COR-L47 (cell line): Measurements from ENCODE around the gene TMEM236.

Experiments used
- DNase-seq: peaks from one replicate; lab custom pipeline; 2025; lab: John Stamatoyannopoulos, UW

Gene TMEM236

DNA sequence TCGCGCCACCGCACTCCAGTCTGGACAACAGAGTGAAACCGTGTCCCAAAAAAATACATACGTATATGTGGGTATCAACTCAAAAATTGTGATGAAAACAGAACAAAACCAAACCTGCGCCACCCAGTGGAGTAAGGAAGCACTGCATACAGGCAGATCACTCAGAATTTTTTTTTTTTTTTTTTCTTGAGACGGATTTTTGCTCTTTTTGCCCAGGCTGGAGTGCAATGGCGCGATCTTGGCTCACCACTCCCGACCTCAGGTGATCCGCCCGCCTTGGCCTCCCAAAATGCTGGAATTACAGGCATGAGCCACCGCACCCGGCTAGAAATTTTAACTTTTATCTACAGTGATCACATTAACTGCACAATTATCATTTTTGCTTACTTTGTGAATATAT lies 9.1 kb upstream of the TMEM236 start:
- DNase-seq = no peak

DNA sequence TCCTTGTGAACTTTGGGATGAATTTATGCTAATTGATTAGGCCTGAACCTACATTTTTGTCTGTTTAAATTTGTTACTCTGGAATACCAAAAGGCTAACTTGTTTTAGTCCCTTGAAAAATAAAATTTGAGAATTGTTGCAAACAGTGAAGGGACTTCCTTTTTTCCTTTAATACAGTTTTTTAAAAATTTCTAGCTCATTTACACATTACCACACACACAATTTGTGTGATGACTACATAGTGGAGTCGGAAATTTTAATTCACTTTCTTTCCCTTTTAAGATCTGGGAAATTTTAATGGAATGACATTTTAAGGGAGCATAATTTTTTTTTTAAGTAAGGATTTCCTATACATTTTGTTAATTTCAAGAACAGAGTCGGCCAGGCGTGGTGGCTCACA lies 8.6 kb upstream of the TMEM236 start:
- no peak for DNase-seq

DNA sequence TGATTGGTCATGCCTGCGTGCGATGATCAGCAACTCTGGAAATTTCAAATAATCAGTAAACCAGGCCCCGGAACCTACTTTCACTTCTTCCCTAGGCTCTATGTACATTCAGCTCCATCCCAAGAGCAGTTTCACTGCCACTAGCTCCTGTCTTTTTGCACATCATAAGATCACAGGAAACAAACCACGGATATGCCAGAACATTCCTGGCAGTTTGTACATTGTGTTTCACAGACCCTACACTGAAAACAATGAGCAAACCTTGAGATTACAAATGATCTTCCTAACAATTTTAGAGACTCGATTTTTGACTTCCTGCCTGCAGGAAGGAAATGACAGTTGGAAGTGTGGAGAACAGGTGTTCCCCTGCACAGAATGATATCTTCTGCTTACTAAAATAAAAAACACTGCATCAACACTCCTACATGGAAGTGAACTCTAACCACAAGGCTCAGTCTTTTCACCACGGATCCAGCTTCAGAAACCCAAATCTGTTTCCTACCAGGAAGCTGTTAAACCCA lies 7.6 kb upstream of the TMEM236 start:
- no peak for DNase-seq

DNA sequence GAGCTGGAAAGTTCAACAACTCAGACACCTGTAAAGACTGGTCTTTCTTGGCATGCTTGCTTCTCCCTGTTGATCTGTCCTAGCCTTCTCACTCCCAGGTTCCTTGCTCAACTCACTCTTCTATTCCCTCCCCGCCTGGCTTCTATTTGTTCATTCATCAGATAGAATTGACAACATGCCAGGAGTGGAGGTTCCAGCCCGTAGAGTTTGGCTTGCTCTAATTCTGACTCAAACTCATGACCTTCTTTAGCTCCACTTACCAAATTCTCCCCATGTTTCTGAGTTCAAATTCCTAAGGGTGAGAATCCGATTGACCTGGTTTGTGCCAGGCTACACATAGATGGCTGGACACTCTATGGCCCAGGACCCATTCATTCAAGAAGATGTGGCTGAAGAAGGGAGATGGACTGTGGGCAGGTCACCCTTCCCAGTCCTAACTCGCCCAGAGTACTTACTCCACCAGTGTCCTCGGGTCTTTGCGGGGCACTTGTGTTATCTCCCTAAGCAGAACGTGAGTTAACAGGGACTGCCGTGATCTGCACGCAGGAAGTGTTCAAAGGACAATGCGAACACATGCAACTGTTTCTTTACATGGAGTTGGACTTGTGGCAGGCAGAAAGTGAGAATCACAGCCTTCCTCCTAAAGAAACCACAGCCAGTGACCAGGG lies 4.0 kb upstream of the TMEM236 start:
- DNase-seq = no peak

DNA sequence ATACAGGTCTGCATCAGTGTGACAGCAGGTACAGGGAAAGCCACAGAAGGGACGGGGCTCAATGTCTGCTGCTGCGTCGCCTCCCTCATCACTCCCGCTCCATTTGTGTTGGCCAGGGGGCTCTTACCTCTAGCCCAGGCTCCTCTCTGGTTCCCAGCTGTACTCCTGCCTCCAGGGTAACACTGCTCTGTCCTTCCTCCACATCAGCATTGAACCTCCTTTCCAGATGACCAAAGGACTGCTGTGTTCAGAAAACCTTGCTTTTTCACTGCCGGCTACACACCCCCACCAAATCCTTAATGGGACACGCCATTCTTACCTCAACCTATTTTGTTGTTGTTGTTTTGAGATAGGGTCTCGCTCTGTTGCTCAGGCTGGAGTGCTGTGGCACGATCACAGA lies 2.1 kb upstream of the TMEM236 start:
- DNase-seq = no peak

DNA sequence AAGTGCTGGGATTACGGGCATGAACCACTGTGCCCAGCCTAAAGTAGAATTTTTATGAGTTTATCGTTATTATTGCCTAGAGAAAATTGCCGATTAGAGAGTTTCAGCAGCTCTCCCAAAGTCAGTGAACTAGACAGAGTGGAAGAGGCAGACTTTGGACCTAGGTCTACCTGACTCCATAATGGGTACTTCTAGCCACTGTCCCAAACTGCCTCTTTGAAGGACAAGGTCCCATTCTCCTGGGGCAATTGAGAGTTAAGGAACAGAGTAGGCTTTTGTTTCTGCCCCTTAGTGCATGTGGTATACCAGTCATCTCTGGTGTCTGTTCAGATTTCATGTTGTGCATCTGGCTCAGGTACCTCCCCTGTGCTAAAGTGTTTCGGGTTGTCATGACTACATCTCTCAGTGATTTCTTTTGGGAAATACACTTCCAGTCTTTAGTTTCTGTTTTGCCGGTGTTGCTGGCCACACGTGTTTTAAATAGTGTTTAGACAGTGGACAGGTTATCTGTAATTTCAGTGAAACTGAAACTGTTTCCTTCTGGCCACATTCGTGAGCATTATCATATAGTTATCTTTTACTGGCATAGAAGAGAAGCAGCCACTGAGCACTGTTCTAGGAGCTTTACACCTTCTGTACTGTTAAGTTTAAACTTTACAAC lies 4.7 kb downstream of the TMEM236 start:
- no peak for DNase-seq

DNA sequence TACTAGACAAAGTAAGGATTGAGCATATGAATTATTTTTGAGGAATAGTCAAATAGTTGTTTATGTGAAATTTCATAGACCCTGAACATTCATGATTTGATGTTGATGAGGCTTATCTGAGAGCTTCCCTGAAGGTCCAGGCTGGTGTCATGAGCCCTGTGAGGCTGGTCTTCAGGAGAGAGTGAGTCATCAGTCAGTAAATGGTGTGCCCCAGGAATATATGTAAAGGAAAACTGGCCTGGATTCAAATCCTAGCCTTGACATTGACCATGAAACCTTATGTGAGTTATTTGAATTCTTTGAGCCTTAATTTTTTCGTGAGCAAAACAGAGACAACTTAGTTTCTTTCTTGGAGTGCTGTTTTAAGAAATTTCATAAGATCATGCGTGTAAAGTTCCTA lies 6.2 kb downstream of the TMEM236 start:
- no peak for DNase-seq

DNA sequence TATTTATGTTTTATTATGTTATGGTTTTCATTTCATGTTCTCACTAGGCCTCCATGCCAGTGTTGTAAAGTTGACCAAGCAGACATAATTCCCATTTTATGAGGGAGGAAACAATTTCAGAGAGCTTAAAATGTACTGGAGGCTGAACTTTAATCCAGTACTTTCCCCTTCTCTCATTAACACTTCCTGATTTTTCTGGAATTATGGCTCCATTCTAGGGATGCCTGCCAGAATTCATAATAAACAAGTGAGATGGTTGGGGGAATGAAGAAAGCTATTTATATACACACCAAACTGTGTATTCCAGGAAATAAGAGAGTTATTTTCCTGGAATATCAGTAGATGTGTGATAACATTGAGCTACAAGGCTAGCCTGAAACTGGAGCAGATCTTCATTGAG lies 6.9 kb downstream of the TMEM236 start:
- no peak for DNase-seq

DNA sequence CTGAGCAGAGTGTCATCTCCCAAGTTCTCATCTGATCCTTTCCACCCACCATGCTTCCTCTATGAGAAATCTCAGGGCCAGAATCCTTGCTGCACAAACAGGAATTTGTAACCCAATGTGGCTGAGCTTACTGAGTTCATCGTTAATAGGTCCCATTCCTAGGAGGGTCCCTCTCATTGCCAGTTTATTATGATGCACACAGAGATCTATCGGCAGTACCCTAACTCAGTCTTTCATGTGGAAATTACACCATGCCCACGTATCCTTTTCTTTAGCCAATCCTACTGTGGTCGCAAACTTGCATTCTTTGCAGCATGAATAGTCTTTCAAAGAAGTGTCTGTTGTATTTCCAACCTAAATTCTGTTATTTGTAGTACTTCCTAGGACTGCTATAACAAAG lies 12.1 kb downstream of the TMEM236 start:
- DNase-seq = no peak

DNA sequence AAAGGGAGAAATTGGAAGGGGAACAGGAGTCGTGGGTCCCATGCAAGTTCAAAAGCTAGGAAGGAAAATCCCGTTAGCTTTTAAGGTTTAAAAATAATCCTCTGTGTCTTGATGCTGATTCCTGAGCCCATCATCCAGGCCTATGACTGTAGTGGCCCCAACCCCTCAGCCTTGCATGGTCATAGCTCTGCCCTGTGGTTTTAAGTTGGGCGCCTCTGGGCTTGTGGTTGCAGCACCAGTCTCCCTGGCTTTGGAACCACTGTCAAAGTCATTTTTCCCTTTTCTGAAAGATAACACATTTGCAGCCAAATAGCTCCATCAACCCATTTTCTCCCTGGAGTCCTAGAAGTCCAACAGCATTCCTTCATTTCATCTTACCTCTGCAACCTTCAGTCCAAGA lies 13.6 kb downstream of the TMEM236 start:
- no peak for DNase-seq

DNA sequence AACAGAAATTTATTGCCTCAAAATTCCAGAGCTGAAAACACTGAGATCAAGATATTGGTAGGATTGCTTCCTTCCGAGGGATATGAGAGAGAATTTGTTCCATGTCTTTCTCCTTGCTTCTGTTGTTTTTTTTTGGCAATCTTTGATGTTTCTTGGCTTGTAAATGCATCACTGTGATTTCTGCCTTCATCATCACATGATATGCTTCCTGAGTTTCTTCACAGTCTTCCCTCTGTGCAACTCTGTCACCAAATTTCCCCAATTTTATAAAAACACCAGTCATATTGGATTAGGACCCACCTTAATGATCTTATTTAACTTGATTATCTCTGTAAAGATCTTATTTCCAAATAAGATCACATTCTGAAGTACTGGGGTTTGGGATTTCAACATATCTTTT lies 14.7 kb downstream of the TMEM236 start:
- no peak for DNase-seq

DNA sequence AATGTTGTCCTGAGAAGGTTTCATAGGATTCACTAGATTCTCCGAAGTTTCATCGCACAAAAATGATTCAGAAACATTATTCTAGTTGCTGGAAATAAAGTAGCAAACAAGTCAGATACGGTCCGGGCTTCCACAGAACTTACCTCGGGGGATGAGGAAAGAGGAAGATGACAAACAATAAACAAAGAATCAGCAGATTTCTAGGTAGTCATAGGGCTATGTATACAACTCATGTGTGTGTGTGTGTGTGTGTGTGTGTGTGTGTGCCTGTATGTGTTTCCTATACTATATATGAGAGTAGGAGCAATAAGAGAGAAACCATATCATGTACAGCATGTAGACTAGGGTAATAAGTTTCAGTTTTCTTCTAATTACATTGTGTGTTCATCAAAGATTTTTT lies 16.5 kb downstream of the TMEM236 start:
- no peak for DNase-seq

DNA sequence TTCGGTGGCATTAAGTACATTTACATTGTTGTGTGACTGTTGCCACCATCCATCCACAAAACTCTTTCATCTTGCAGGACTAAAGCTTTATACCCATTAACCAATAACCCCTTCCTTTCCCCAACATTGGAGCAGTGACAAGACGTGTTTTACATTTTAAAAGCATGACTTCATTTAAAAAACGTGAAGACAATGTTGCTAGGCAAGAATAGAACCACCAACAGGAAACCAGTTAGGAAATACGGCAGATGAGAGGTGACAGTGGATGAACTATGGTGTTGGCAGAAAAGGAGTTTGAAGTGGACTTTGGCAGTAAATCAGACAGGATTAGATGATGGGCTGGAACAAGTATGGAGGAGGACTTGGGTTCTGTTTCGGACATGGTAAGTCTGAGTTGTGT lies 17.0 kb downstream of the TMEM236 start:
- DNase-seq = no peak

DNA sequence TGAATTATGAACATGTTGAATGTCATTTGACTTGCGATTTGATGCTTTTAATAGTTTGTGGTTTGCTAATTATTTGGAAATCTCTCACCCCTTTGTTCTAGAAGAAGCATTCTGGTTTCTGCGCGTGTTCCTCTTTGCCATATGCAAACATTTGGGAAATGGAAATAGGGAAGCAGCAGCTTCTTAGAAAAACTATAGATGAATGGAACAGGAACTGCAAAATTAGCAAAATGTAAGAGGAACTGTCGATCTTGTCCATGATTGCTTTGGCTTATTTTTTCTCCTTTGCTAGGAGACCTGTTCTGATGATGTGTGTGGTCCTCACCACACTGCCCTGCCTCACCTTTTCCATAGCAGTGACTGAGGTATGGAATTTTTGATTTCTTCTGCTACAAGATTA lies 19.0 kb downstream of the TMEM236 start:
- no peak for DNase-seq

DNA sequence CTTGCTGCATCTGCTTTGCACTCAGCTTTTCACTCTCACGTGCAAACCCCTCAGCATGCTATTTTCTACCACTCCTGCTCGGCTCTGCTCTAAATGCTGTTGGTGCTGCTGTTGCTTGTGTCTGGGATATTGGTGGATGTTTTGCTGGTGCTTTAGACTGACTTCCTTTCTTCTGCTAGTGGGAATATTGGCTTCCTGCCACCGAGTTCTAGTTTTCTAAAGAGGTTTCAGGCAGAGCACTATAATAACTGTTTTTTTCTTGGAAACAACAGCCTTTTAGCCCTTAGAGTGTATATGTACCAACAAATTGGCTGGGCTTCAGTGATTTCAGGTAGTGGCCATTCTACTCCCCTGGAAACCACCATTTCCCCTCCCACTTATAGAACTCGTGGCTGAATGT lies 27.8 kb downstream of the TMEM236 start:
- no peak for DNase-seq

DNA sequence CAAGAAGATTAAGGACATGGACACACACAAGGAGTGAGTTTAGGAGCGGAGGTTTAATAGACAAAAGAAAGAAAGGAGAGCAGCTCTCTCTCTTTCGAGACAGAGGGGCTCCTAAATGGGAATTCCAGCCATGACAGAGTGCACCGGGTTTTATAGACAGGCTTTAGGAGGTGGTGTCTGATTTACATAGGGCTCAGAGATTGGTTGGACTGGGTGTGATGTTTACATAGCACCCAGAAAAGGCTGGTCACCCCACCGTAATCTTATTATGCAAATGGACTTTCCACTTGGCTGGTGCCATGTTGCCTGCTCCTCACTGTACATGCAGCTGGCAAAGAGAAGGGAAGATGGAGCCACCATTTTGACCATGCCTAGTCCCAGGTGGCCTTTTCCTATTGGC lies 28.7 kb downstream of the TMEM236 start:
- DNase-seq = no peak

DNA sequence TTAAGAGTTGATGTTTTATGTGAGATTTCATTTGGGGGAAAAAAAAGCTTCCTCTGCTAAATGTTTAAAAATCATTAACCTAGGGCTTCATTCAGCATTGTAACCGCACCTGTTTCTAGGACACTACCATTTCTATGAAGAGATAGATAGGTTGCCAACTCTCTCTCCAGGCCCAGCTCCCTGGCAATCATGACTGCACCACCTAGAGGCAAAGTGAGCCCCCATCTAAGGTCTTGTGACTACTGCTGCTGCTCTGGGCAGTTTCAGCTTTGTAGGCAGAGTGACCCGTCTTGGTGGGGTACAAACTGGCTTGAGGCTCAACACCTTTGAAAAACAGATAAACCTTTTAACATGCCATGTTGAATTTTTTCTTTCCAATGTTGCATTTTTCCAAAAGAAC lies 29.9 kb downstream of the TMEM236 start:
- DNase-seq = no peak

DNA sequence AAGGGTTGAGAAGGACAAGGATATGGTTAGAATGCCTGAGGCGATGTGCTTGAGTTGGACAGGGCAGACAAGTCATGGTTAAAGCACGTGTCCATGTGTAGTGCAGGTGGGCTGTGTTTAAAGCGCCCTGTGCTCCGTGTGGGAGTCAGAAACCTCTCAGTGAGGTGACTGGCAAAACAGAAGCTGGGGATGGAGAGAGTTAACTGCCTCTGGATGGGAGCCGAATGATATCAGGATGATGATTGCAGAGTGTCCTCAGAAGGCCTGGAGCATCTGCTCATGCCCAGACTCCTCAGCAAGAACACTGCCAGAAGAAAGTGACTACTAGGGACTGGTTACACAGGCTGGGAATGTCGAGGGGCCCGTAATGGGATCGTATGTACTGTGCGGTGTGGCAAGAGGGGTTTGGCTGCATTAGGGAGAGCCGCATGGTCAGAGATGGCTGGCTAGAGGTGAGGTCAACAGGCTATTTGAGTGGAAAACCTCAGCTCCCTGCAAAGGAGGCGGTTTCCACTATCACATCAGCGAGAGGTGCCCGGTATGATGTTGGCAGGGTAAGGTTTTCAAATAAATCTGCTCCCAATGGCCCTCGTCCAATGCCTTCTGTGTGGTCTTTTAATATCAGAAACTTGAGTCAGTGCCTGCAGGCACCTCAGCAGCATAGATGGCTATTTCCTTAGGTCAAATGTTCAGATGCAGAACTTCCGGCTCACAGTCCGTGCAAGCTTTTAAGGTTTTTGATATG lies 31.1 kb downstream of the TMEM236 start:
- no peak for DNase-seq

DNA sequence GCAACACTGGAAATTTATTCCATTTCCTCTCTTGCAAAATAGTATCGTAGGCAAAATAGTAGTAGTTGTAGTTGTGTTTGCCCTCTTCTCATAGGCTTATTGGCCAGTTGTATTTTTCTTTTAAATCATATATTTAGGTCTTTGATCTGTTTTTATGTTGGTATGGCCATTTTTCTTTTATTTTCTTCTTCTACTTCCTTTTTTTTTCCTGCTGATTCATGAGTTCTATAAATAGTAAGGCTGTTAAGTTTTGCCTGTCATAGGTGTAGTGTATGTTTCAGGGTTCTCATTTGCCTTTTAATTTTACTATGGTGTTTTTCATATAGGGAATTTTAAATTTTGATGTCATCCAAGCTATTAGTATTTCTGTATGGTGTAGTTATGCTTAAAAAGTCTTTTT lies 31.8 kb downstream of the TMEM236 start:
- DNase-seq = no peak

DNA sequence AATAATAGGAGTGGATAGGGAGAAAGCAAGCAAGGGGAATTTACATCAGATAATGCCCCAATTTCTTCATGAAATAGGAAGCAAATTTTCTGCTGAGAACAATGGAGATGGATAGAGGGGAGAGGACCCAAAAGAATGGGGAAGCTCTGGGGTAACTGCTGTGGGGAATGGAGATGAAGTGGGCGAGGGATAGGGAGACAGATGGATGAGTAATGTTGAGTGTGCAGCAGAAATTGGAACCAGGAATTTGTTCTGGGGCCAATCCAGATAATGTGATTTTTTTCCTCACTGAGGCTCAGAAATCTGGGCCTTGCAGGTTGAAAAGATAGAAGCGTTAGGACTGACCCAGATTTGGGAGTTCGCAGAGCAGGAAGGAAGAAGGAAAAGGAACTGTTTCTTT lies 32.7 kb downstream of the TMEM236 start:
- DNase-seq = no peak

DNA sequence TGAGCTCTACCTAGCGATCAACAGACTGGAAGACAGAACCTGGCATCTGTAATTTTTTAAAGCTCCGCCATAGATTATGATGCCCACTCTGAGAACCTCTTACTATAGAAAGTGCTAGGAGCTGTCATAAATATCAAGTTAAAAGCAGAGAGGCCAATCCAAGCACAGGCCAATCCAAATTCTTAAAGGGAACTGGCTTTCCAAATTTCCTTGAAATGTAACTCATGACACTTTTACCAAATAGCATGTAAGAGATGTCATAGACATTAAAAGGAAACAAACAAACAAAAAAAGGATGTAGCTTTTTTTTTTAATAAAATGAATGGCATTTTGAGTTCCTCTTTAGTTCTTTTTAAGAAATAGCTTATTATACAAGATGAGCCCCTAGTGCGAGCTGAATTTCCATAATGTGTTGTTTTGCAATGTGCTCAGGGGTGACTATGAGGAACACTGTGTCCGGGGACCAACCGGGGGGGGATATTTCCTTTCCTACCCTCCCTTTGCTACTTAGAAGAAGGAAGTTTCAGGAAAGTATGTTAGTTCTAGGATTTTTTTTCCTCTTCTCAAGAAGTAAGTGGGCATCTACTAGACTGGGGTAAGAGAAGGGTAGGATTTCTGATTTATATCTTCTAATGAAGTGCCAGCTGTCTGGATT lies 33.4 kb downstream of the TMEM236 start:
- no peak for DNase-seq

DNA sequence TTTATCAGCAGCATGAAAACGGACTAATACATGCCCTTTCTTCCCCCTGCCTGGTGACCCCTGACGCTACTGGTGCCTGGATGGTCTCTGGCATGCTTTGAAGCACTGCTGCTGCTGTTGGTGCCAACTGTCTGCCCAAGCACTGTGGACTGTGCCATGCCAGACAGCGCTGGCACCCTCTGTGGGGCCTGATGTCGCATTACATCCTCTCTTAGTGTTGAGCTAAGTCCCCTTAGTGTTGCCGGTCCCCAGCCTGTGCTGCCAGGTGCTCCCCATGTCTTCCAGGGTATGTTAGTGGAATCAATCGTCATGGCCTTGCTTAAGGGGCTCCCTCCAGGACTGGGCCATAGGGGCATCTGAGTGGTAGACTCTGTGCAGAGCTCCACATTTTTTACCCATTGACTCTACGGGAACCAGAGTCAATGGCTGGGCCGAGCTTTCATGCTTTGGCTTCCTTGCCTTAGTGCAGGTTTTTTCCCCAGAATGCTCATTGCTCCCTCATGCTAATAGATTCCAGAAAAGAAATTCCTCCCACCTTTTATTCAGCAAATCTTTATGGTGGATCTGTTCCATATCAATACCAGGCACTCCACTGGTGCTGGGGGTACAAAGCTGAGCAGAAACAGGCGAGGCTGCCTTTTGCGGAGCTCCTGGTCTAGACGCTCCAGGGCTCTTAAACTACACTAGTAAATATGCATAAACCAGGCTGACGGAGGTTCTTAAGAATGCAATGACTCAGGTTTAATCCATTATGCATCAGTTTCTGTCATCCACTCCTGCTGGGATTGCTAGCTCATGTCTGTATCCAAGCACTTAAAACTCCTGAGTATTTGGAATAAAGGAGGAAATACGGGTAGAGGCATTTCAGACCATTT lies 35.3 kb downstream of the TMEM236 start:
- no peak for DNase-seq
